ENCODE measurements around the gene TAF5L. TPM values are rescaled to one million over a fixed set of nuclear protein-coding genes. Genes with fewer than 3 reads are reported as not detected.

The TAF5L gene
- total RNA-seq, 1 experiment from 2014 or later: 16.4 TPM

GRCh38 chr1:229544587-229544986 is 81.3 kb downstream of the TAF5L start:
- Histone ChIP-seq H3F3A (ENCODE audit: insufficient read depth, low read depth) (no peaks in the 10 kb centered on the region), H2AFZ (no peak overlapping the region), H3K4me3 (no peak overlapping the region), H3K27me3 (ENCODE audit: insufficient read depth, low read depth) (no peaks in the 10 kb centered on the region), H3K4me2 (no peak overlapping the region), H3K27ac (no peak overlapping the region), H3K9me3 (ENCODE audit: insufficient read depth, low read depth) (no peaks in the 10 kb centered on the region), H3K79me2 (ENCODE audit: low read depth) (no peaks in the 10 kb centered on the region), H4K20me1 (ENCODE audit: insufficient read depth) (no peaks in the 10 kb centered on the region), H3K4me1 (replicated peaks; ENCODE audit: insufficient read depth) (no peaks in the 10 kb centered on the region), H3K9me2 (ENCODE audit: insufficient read depth) (no peaks in the 10 kb centered on the region), H3K36me3 (ENCODE audit: low read depth) (no peaks in the 10 kb centered on the region)
- no peak for DNase-seq
- intact Hi-C loops (cut with micrococcal nuclease; ENCODE audit: unreplicated experiment): no loop called here
- CTCF ChIA-PET: no interaction called here
- TF ChIP-seq, protein P1, sequence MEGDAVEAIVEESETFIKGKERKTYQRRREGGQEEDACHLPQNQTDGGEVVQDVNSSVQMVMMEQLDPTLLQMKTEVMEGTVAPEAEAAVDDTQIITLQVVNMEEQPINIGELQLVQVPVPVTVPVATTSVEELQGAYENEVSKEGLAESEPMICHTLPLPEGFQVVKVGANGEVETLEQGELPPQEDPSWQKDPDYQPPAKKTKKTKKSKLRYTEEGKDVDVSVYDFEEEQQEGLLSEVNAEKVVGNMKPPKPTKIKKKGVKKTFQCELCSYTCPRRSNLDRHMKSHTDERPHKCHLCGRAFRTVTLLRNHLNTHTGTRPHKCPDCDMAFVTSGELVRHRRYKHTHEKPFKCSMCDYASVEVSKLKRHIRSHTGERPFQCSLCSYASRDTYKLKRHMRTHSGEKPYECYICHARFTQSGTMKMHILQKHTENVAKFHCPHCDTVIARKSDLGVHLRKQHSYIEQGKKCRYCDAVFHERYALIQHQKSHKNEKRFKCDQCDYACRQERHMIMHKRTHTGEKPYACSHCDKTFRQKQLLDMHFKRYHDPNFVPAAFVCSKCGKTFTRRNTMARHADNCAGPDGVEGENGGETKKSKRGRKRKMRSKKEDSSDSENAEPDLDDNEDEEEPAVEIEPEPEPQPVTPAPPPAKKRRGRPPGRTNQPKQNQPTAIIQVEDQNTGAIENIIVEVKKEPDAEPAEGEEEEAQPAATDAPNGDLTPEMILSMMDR (conservative IDR thresholded peaks at IDR 0.05): no peak
- TF ChIP-seq EZH2 (IDR thresholded peaks at IDR 0.05; ENCODE audit: low read depth): no peak
- BruUV-seq (replicated peaks): no TSS peak
- POLR2A ChIA-PET (ENCODE audit: unreplicated experiment): no interaction called here

Other genes with a start within 250 kb of the TAF5L start
- gene ACTA1, start 192.0 kb downstream of the TAF5L start, total RNA-seq (2021): not detected in 2 replicates
- gene NUP133, start 117.8 kb downstream of the TAF5L start, total RNA-seq (2021): 38.5 and 42.9 TPM in 2 replicates
- gene ABCB10, start 67.4 kb downstream of the TAF5L start, total RNA-seq (2021): 9.4 and 12.1 TPM in 2 replicates
- gene URB2, start 125 bp upstream of the TAF5L start, total RNA-seq (2021): 6.6 and 7.7 TPM in 2 replicates

Data from PC-9 (cell line).